Gastroesophageal sphincter (tissue), 4 donors: Measurements from ENCODE around the gene RAB1B. TPM values are rescaled to one million over a fixed set of nuclear protein-coding genes. Genes with fewer than 3 reads are reported as not detected.

Source experiments
- ATAC-seq: fragments of 150-250 bp; one replicate; pipeline ENCODE4 v1.9.1; 2016; ENCODE audit warnings: mild to moderate bottlenecking, moderate library complexity
- H3K27ac ChIP-seq, 4 donors: fragments of 200-600 bp; sonication (generic) in 3 of 4; 1 replicate in 3 of 4; 2 replicates in 1 of 4; pipeline ENCODE4 v1.5.1; 2016 to 2019
- H3K27me3 ChIP-seq: fragments of 200-600 bp; sonication (generic); one replicate; pipeline ENCODE4 v1.5.1; 2019
- H3K36me3 ChIP-seq, 2 donors: fragments of 200-600 bp; sonication (generic); one replicate each; pipeline ENCODE4 v1.5.1; 2019; ENCODE audit warnings: control low read depth in 1 of 2
- H3K4me1 ChIP-seq, 3 donors: fragments of 200-600 bp; sonication (generic); 1 replicate in 2 of 3; 2 replicates in 1 of 3; pipeline ENCODE4 v1.5.1; 2016 to 2019; ENCODE audit warnings: control low read depth in 2 of 3
- H3K4me3 ChIP-seq, 2 donors: fragments of 200-600 bp; sonication (generic); one replicate each; pipeline ENCODE4 v1.5.1; 2019; ENCODE audit warnings: mild to moderate bottlenecking in 1 of 2, moderate library complexity in 1 of 2
- H3K9me3 ChIP-seq, 3 donors: fragments of 200-600 bp; sonication (generic); one replicate each; pipeline ENCODE4 v1.5.1; 2017 to 2019; ENCODE audit warnings: control low read depth in 2 of 3
- CTCF ChIP-seq, 4 experiments: fragments of 200-600 bp in 2 of 4; fragments of 450-650 bp in 2 of 4; sonication (generic) in 1 of 4; IDR thresholded peaks; one replicate each; pipeline ENCODE4 v1.5.1; 2017 to 2019; ENCODE audit warnings: antibody characterized with exemption in 4 of 4, mild to moderate bottlenecking in 2 of 4, moderate library complexity in 2 of 4
- EP300 ChIP-seq: sonication (generic); formaldehyde crosslinking; IDR thresholded peaks from one replicate; pipeline ENCODE4 v1.6.1; 2017; ENCODE audit warnings: antibody characterized with exemption, mild to moderate bottlenecking
- POLR2A ChIP-seq, 2 donors: fragments of 450-650 bp; IDR thresholded peaks; one replicate each; pipeline ENCODE4 v1.6.1; 2017; ENCODE audit warnings: antibody characterized with exemption in 2 of 2, mild to moderate bottlenecking in 2 of 2, moderate library complexity in 1 of 2
- POLR2AphosphoS5 ChIP-seq: sonication (generic); formaldehyde crosslinking; IDR thresholded peaks from one replicate; pipeline ENCODE4 v1.6.1; 2017; ENCODE audit warnings: antibody characterized with exemption
- WGBS, 2 donors: methylation state at CpG; one replicate each; pipeline ENCODE4 v1.1.5; 2018; ENCODE audit warnings: low coverage in 1 of 2; 5-methylcytosine and 5-hydroxymethylcytosine counted together
- total RNA-seq, 4 donors: library from RNA; depleted of rRNA; stranded (reverse); fragments of >200 nt; gene quantifications; one replicate each; pipeline ENCODE4 v1.1.0, GENCODE V29; 2016

Gene RAB1B
- total RNA-seq, 4 donors from 2014 or later = 99.3 to 162 (median 115) TPM

- Histone ChIP-seq H3K27ac (peak within 1 kb of the TSS in 3 of 4 donors; percentile 64 to 78 (median 77)), H3K4me1 (peaks cover 2 to 30% (median 11%) of the 10 kb centered on the region in 3 donors), H3K9me3 (no peaks in the 10 kb centered on the region), H3K4me3 (peak within 1 kb of the TSS; percentile 24 to 49), H3K36me3 (peaks cover 0 to 45% of the 10 kb centered on the region in 2 donors), H3K27me3 (peaks cover 3% of the 10 kb centered on the region)
- peak; percentile 57 for ATAC-seq
- TF ChIP-seq EP300 (no peak), CTCF (IDR thresholded peaks at IDR 0.05) (no peak), POLR2AphosphoS5 (no peak), POLR2A (IDR thresholded peaks at IDR 0.05) (no peak)
- WGBS, 2 donors = 40 to 48% methylated on average over 1 to 7 of the region's 84 CpGs
Measured at GRCh38 chr11:66277471-66278362, 9.3 kb downstream of the RAB1B start, which contains the start of gene CNIH2. TSS of gene CNIH2 (plus strand) at chr11:66278175. CDS start at chr11:66278457, 282 bp downstream.

- 0 to 3% methylated on average over 6 to 8 of the region's 45 CpGs for WGBS, 2 donors
- peak overlapping the region in 1 of 4 donors; percentile 78 for H3K27ac ChIP-seq
- H3K4me1 ChIP-seq = peaks cover 2 to 38% (median 13%) of the 10 kb centered on the region in 3 donors
- H3K27me3 ChIP-seq = peaks cover 3% of the 10 kb centered on the region
- H3K36me3 ChIP-seq = peaks cover 0 to 38% of the 10 kb centered on the region in 2 donors
- peak overlapping the region in 1 of 2 donors; percentile 49 for H3K4me3 ChIP-seq
- no peak for ATAC-seq
- TF ChIP-seq POLR2AphosphoS5 (no peak), EP300 (no peak), CTCF (IDR thresholded peaks at IDR 0.05) (no peak), POLR2A (IDR thresholded peaks at IDR 0.05) (no peak)
- no peaks in the 10 kb centered on the region for H3K9me3 ChIP-seq
Measured at GRCh38 chr11:66278363-66279091, 10.1 kb downstream of the RAB1B start.

- H3K4me3 ChIP-seq = no peak overlapping the region
- no peak overlapping the region for H3K27ac ChIP-seq
- 60 to 66% methylated on average over 8 to 13 of the region's 15 CpGs for WGBS, 2 donors
- H3K9me3 ChIP-seq = no peaks in the 10 kb centered on the region
- H3K4me1 ChIP-seq = peaks cover 2 to 40% (median 13%) of the 10 kb centered on the region in 3 donors
- peaks cover 0 to 38% of the 10 kb centered on the region in 2 donors for H3K36me3 ChIP-seq
- TF ChIP-seq POLR2A (IDR thresholded peaks at IDR 0.05) (no peak), POLR2AphosphoS5 (no peak), CTCF (IDR thresholded peaks at IDR 0.05) (no peak), EP300 (no peak)
- no peak for ATAC-seq
- peaks cover 3% of the 10 kb centered on the region for H3K27me3 ChIP-seq
Measured at GRCh38 chr11:66279092-66279734, 10.8 kb downstream of the RAB1B start.

- Histone ChIP-seq H3K36me3 (peaks cover 0 to 38% of the 10 kb centered on the region in 2 donors), H3K27ac (no peak overlapping the region), H3K27me3 (peaks cover 3% of the 10 kb centered on the region), H3K9me3 (no peaks in the 10 kb centered on the region), H3K4me1 (peaks cover 2 to 45% (median 13%) of the 10 kb centered on the region in 3 donors), H3K4me3 (no peak overlapping the region)
- ATAC-seq = no peak
- 100% methylated on average over 1 of the region's 14 CpGs; no CpG with 5 or more reads in 1 of the 2 donors for WGBS, 2 donors
- TF ChIP-seq POLR2AphosphoS5 (no peak), EP300 (no peak), CTCF (IDR thresholded peaks at IDR 0.05) (no peak), POLR2A (IDR thresholded peaks at IDR 0.05) (no peak)
Measured at GRCh38 chr11:66280428-66280827, 12.0 kb downstream of the RAB1B start.
